GM12878 (cell line): ENCODE results near the gene APPBP2. TPM values are rescaled to one million over a fixed set of nuclear protein-coding genes. Genes with fewer than 3 reads are reported as not detected.
A peak's percentile ranks its signal among the peaks of the same experiment; 100 is the strongest.

Experiments
- ATF2 ChIP-seq: IDR thresholded peaks from 2 replicates; pipeline ENCODE4 v1.6.1; 2012; ENCODE audit warnings: low read length, inconsistent platforms
- CUX1 ChIP-seq: IDR thresholded peaks from 2 replicates; pipeline ENCODE4 v1.6.1; 2012; ENCODE audit warnings: improper control_type of control experiment, low read depth, low read length; ENCODE audit not compliant: insufficient replicate concordance
- MTA2 ChIP-seq: fragments of 450-650 bp; IDR thresholded peaks from 2 replicates; pipeline ENCODE4 v1.6.1; 2016; ENCODE audit warnings: low read depth, mild to moderate bottlenecking, moderate library complexity
- MXI1 ChIP-seq: fragments of 150-350 bp; IDR thresholded peaks from 2 replicates; pipeline ENCODE4 v1.6.1; 2011; ENCODE audit warnings: low read depth, mild to moderate bottlenecking, inconsistent platforms, low read length, improper control_type of control experiment
- NRF1 ChIP-seq: conservative IDR thresholded peaks from 2 replicates; pipeline ENCODE4 v1.6.1; 2011; ENCODE audit warnings: mild to moderate bottlenecking, low read depth, low read length, improper control_type of control experiment
- POLR2AphosphoS2 ChIP-seq: IDR thresholded peaks from 2 replicates; pipeline ENCODE4 v1.6.1; 2011; ENCODE audit warnings: low read depth, mild to moderate bottlenecking, low read length, improper control_type of control experiment, moderate library complexity
- RELB ChIP-seq: fragments of 450-650 bp; IDR thresholded peaks from 2 replicates; pipeline ENCODE4 v1.6.1; 2017; ENCODE audit warnings: low read depth, mild to moderate bottlenecking, moderate library complexity
- SIN3A ChIP-seq: IDR thresholded peaks from 2 replicates; pipeline ENCODE4 v1.6.1; 2012; ENCODE audit warnings: low read depth, low read length, improper control_type of control experiment
- SMARCA5 ChIP-seq: fragments of 450-650 bp; IDR thresholded peaks from 2 replicates; pipeline ENCODE4 v1.6.1; 2017; ENCODE audit warnings: mild to moderate bottlenecking
- SUZ12 ChIP-seq: fragments of 200-600 bp; sonication (generic); IDR thresholded peaks from one replicate; pipeline ENCODE4 v1.6.1; 2018; ENCODE audit warnings: antibody characterized with exemption, mild to moderate bottlenecking; ENCODE audit not compliant: unreplicated experiment
- USF2 ChIP-seq: IDR thresholded peaks from 2 replicates; pipeline ENCODE4 v1.6.1; 2011; ENCODE audit warnings: low read depth, low read length, improper control_type of control experiment, borderline replicate concordance
- YY1 ChIP-seq: IDR thresholded peaks from 2 replicates; pipeline ENCODE4 v1.6.1; 2011; ENCODE audit warnings: low read depth, mild to moderate bottlenecking, low read length
- ZBTB40 ChIP-seq: fragments of 450-650 bp; IDR thresholded peaks from 2 replicates; pipeline ENCODE4 v1.6.1; 2016; ENCODE audit warnings: mild to moderate bottlenecking, moderate library complexity, borderline replicate concordance
- ZNF24 ChIP-seq: fragments of 450-650 bp; IDR thresholded peaks from 2 replicates; pipeline ENCODE4 v1.6.1; 2017; ENCODE audit warnings: antibody characterized with exemption, mild to moderate bottlenecking
- ZNF384 ChIP-seq: IDR thresholded peaks from 2 replicates; pipeline ENCODE4 v1.6.1; 2012; ENCODE audit warnings: low read depth, mild to moderate bottlenecking, low read length, improper control_type of control experiment, borderline replicate concordance
- polyA plus RNA-seq, 11 experiments: library from polyadenylated mRNA; depleted of rRNA in 4 of 11; unstranded in 6 of 11; stranded (reverse) in 5 of 11; fragments of >200 nt; fragmentation: Nextera tagmentation in 4 of 11; fragmentation: Illumina TruSeq in 1 of 11; extraction: Ambion mirVana in 4 of 11; extraction: Trizol in 1 of 11; gene quantifications; 1 replicate in 1 of 11; 2 replicates in 10 of 11; pipeline versions ENCODE4 v1.2.1 to v1.2.3, GENCODE V29; 2011 to 2016; ENCODE audit warnings: inconsistent platforms in 2 of 11, missing spikeins in 2 of 11, low read depth in 1 of 11
- total RNA-seq, 4 experiments: library from RNA; depleted of rRNA in 3 of 4; stranded (reverse); fragments of >200 nt in 3 of 4; fragmentation: Illumina TruSeq in 1 of 4; extraction: Trizol in 1 of 4; gene quantifications; 2 replicates each; pipeline versions ENCODE4 v1.2.1 to v1.2.3, GENCODE V29; 2013 to 2021

APPBP2 gene
- total and polyA plus RNA-seq, 10 of the 15 experiments (the other 5 are each of a cell fraction or from before 2014, with no cell fraction given) = 4.3 to 30.8 (median 13.1) TPM

GRCh38 chr17:60525685-60526514 lies at the start of gene APPBP2 (continued):
- TF ChIP-seq ATF2 (no peak), USF2 (no peak), RELB (peak; percentile 85), SMARCA5 (no peak), MTA2 (peak; percentile 18; the same call in 1 of the 2 replicates), NRF1 (0 out of 2 replicates have a peak, but pooled peaks have one; percentile 1), ZNF384 (no peak), SIN3A (peak; percentile 59), ZBTB40 (0 out of 2 replicates have a peak, but pooled peaks have one; percentile 12), YY1 (peak; percentile 95), POLR2AphosphoS2 (peak; percentile 70; the same call in 1 of the 2 replicates), ZNF24 (no peak), CUX1 (peak; percentile 28), MXI1 (peak; percentile 73), SUZ12 (no peak)
